ENCODE data around the gene CNGB1.
A peak's percentile ranks its signal among the peaks of the same experiment; 100 is the strongest.
"Not testable (repeated sequence)": the region's sequence is repeated elsewhere in the genome, so short reads cannot be mapped to it uniquely, and the experiment has no call there.

The CNGB1 gene

DNA sequence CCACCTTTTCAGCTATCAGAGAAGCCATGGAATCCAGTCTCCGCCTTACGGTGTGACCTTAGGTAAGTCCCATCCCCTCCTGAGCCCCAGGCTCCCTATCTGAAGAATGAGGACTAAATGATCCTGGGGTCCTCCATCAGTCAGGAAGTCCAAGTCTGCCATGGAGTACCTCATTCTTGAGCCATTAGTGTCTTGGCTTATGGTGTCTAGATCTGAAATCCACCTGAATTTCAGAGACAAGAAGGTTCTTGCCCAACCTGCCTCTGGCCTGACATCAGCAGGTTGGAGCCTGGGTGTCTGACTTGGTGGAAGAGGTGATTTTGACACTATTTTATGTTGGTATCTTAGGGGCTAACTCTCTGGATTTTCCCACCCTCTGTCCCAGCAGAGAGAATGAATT, 47.1 kb downstream of the CNGB1 start:
- DNase-seq: no peak

- DNase-seq: no peak
Observed at GRCh38 chr16:57923418-57923817, 47.5 kb downstream of the CNGB1 start.

DNA sequence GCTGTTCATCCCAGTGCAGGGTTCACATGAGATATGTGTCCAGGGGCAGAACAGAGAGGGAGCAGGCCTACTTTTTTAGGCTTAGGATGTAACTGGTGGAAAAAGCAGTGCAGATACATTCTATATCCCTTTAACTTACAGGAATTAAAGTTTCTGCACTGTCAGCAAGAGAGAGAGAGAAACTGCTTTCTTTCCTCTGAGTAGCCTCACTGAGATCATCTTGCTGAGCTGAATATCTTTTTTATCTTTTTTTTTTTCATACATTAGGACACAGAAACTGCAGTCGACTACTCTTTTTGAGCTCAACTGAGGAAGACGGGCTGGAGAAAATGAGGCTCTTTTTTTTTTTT, 50.1 kb downstream of the CNGB1 start:
- DNase-seq: no peak

GRCh38 chr16:57920215-57920879, 50.6 kb downstream of the CNGB1 start:
- DNase-seq: no peak

GRCh38 chr16:57918994-57919393, 51.9 kb downstream of the CNGB1 start:
- no peak for DNase-seq

- DNase-seq: no peak
Observed at GRCh38 chr16:57918444-57918843, 52.5 kb downstream of the CNGB1 start.

GRCh38 chr16:57917929-57918328, 53.0 kb downstream of the CNGB1 start:
- not testable (repeated sequence) for DNase-seq

- DNase-seq: not testable (repeated sequence)
Observed at GRCh38 chr16:57917489-57917888, 53.4 kb downstream of the CNGB1 start.

GRCh38 chr16:57916735-57917438, 54.0 kb downstream of the CNGB1 start:
- DNase-seq: peak; percentile 75

GRCh38 chr16:57915811-57916488, 55.0 kb downstream of the CNGB1 start:
- DNase-seq: no peak

- DNase-seq: no peak
Observed at GRCh38 chr16:57915267-57915666, 55.7 kb downstream of the CNGB1 start.

- DNase-seq: no peak
Observed at GRCh38 chr16:57914244-57915173, 56.4 kb downstream of the CNGB1 start.

GRCh38 chr16:57912529-57913260, 58.2 kb downstream of the CNGB1 start:
- no peak for DNase-seq

DNA sequence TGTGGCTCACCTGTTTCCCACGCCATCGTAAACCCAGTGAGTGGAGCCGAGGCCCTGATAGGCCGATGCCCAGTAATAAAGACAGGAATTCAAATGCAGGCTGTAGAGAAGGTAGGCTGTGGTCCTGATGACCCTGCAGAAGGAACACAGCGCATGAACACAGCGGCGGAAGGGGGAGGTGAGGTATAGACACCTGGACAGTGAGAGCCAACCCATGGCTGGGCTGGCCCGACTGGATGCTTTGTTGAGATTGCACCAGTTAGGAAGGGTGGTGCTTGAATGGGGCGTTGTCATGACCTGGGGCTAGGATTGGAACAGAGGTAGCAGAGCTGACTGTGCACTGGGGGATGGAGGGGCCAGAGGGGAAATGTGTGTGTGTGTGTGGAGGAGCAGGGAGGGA, 59.2 kb downstream of the CNGB1 start:
- peak; percentile 78 for DNase-seq

GRCh38 chr16:57910696-57911095, 60.2 kb downstream of the CNGB1 start:
- no peak for DNase-seq

DNA sequence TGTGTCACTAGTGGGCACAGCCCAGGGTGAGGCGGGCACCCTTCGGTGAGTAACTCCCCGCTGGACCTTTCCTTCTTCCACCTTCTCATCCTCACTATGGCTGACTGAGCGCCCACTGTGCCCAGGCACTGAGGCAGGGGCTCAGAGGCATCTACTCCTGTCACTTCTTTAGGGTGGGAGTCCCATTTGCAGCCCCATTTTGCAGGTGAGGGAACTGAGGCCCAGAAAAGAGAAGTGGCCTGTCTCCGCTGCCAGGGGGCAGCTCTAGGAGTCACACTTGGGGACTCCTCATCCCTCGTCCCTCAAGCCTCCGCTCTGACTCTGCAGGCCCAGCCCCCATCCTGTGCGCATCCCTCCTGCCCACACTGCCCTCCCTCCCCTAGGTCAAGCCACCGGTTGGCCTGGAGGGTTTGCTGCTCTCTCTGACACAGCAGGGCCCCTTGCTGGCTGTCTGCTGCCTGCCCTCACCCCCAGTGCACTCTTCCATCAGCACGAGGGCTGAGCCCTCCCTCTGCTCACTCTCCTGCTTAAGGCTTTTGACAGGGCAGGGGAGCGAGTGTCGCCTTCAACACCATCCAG, 62.4 kb downstream of the CNGB1 start:
- DNase-seq: no peak

GRCh38 chr16:57906382-57907316, 64.3 kb downstream of the CNGB1 start:
- DNase-seq: no peak

DNA sequence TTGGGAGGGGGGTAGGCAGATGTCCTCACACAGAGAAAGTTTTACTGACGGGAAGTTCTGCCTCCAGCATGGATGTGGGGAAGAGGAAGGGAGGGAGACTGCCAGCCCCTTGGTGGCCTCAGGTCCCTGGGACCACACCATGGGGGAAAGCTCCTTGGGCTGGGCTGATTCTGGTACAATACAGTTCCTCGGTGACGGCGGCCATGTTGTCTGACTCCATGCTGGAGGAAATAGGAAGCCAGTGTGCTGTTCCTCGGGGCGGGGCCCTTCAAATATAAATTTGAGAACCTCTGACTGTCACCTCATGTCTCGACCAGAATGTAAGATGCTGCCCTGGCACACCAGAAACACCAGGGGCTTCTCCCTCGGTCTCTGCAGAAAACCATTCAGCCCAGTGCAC, 66.8 kb downstream of the CNGB1 start:
- DNase-seq: no peak

DNA sequence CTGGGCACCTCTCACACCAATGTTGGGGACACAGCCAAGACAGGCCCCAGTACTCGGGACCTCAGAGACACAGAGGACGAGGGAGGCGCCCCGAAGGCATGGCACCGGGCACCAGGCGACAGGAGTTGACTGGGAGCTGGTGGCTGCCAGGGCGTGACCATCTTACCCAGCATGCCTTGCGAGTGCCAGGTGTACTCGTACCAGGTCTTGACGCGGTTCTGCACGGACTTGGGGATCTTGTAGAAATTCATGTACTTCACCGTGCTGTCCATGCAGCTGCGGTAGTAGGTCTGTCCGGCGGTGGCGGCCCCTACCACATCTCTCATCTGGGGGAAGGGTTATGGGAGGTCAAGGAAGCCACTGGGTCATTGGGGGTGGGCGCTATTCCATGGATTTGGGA, 67.3 kb downstream of the CNGB1 start:
- DNase-seq: no peak

DNA sequence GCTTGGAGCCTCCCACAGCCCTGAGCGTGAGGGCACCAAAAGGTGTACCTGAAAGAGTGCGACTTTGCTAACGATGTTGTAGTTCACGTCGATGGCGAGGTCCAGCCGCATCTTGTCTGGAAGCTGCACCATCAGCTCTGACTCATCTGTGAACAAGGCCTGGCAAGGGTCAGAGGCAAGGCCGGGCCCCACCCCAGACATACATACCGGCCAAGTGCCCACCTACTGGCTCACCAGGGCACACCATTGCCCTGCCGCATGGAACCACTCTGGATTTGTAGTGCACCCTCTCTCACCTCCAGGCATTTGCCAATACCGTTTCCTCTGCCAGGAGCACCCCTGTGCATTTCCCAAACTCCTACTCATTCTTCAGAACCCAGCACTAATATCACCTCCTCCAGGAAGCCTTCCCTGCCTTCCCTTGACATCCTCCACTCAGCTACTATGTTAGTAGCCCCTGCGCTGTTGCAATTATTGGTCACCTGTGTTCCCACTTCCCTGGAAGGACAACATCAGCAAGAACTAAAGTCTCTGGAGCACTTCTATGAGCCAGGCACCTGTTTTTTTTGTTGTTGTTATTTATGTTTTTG, 69.4 kb downstream of the CNGB1 start:
- no peak for DNase-seq

Data from islet precursor cell (in vitro differentiated cells).